Stimulated activated CD8-positive, alpha-beta memory T cell treated with anti-CD3 and anti-CD28 coated beads, Interleukin-4, amount 100 ng/mL, for 24 hours (primary cell): Measurements from ENCODE around the gene PGLYRP2.
"Not testable (repeated sequence)": the region's sequence is repeated elsewhere in the genome, so short reads cannot be mapped to it uniquely, and the experiment has no call there.

ENCODE experiments used
- DNase-seq: peaks from one replicate; pipeline ENCODE4 v3.0.0-alpha.2; 2020; ENCODE audit warnings: low read depth

PGLYRP2 gene, protein sequence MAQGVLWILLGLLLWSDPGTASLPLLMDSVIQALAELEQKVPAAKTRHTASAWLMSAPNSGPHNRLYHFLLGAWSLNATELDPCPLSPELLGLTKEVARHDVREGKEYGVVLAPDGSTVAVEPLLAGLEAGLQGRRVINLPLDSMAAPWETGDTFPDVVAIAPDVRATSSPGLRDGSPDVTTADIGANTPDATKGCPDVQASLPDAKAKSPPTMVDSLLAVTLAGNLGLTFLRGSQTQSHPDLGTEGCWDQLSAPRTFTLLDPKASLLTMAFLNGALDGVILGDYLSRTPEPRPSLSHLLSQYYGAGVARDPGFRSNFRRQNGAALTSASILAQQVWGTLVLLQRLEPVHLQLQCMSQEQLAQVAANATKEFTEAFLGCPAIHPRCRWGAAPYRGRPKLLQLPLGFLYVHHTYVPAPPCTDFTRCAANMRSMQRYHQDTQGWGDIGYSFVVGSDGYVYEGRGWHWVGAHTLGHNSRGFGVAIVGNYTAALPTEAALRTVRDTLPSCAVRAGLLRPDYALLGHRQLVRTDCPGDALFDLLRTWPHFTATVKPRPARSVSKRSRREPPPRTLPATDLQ

GRCh38 chr19:15479391-15480345 is at the start of gene PGLYRP2:
PGLYRP2 (minus strand) TSS chr19:15479501; CDS start chr19:15479371, 130 bp downstream.
- DNase-seq, result no peak

GRCh38 chr19:15527705-15528104 is 48.4 kb upstream of the PGLYRP2 start:
- DNase-seq, result no peak

- no peak for DNase-seq
These were observed 47.1 kb upstream of the PGLYRP2 start for GRCh38 chr19:15526408-15526807.

GRCh38 chr19:15525291-15525690 is 46.0 kb upstream of the PGLYRP2 start:
- DNase-seq, result no peak

DNA sequence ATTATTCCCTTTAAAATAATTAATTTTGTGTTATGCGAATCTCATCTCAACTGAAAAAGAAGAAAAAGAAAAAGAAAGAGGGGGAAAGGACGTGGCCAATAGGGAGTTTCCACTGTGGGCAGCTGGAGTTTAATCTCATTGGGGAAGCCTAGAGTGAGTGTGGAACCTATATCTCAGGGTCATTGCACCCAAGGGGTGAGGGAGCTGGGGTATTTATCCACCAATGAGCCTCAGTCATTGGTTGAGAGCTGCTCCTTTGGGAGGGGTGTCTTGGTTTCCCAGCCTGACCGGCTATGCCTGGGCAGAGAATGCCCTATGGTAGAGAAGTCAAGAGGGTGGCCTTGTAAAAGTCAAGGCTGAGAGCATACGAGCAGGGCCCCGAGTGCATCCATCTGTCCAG is 45.5 kb upstream of the PGLYRP2 start:
- DNase-seq, result no peak

GRCh38 chr19:15519433-15519976 is 40.2 kb upstream of the PGLYRP2 start:
- DNase-seq, result no peak

DNA sequence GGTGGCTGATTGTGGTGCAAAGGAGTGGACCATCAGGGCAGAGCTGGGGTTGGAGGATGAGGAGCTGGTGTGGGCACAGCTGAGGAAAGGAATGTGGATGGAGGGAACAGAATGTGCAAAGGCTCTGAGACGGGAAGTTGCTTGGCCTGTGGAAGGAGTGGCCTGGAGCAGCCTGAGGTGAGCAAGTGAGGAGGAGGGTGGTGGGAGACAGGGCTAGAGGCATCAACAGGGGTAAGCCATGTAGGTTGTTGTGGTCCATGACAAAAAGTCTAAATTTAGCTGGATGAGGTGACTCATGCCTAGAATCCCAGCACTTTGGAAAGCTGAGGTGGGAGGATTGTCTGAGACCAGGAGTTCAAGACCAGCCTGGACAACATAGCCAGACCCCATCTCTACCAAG is 38.5 kb upstream of the PGLYRP2 start:
- no peak for DNase-seq

GRCh38 chr19:15516363-15516762 is 37.1 kb upstream of the PGLYRP2 start:
- no peak for DNase-seq

- DNase-seq, result not testable (repeated sequence)
These were observed 35.9 kb upstream of the PGLYRP2 start for GRCh38 chr19:15515227-15515625.

GRCh38 chr19:15511671-15512424 is 32.5 kb upstream of the PGLYRP2 start:
- no peak for DNase-seq

GRCh38 chr19:15508035-15508710 is 28.9 kb upstream of the PGLYRP2 start, which contains the start of gene CYP4F22:
CYP4F22 (plus strand) TSS chr19:15508525; CDS start chr19:15525337, 16,812 bp downstream.
- DNase-seq, result peak; percentile 7

DNA sequence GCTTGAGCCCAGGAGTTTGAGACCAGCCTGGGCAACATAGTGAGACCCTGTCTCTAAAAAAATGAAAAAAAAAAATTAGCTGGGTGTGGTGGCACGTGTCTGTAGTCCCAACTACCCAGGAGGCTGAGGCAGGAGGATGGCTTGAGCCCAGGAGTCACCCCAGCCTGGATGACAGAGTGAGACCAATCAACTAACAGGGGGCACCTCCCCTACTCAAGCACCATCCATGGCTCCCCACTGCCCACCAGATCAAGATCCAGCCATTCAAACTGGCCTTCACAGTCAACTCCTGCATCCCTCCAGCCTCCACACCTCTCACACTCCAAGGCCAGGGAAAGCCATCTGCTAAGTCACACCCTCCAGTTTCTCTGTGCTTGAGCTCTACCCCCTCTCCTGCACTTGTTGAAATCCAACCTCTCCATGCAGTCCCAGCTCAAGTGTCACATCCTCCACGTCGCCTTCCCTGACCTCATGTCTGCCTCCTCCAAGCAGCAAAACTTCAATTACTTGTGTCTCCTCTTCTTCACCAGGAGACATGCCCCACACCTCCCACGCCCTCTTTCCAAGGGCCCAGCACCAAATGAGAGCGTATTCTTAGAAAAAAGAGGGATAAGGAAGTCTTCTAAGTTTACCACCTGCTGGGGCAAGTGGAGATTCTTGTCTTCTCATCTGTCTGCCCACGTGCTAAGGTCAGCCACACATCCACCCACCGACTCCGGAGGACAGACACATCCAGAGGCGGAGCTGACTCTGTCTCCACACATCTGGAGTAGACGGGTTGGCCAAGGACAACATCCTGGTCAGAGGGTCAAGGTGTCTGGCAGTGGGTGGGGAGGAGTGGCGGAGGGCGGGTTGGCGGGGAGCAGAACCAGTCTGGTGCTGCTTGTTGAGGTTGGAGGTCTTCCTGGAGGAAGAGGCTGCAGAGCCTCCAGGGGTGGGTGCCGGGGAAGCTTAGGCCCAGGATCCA is 28.1 kb upstream of the PGLYRP2 start:
- no peak for DNase-seq

DNA sequence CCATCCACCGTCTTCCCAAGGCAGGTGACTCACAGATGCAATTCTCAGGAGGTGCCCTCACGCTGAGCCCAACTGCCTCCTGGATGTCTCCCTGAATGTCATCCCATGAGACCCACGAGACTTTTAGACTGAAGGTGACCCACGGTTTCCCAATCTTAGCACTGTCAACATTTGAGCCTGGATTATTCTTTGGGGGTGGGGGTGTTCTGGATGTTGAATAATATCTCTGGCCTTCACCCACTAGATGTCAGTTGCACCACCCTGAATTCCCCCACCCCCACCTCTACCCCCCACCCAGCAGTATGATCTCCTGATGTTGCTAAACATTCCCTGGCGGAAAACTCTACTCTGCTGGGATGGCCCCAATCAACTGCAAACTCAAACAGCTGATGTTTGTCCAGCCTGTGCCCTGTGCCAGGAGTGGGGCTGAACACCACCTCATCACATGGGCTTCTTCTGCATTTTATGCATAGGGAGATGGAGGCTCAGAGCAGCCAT is 26.8 kb upstream of the PGLYRP2 start:
- DNase-seq, result no peak

- DNase-seq, result no peak
These were observed 23.0 kb upstream of the PGLYRP2 start for GRCh38 chr19:15502264-15502663.

- DNase-seq, result no peak
These were observed 22.3 kb upstream of the PGLYRP2 start for GRCh38 chr19:15501596-15501995.

GRCh38 chr19:15498910-15499309 is 19.6 kb upstream of the PGLYRP2 start:
- DNase-seq, result no peak

- DNase-seq, result no peak
These were observed 19.0 kb upstream of the PGLYRP2 start for GRCh38 chr19:15498156-15498858.

GRCh38 chr19:15495151-15495550 is 15.8 kb upstream of the PGLYRP2 start:
- no peak for DNase-seq
